Heart left ventricle (tissue), 13 donors: Measurements from ENCODE around the gene NAT8L.

Source experiments
- POLR2A ChIP-seq, 2 donors: fragments of 450-650 bp; IDR thresholded peaks; one replicate each; pipeline ENCODE4 v1.6.1; 2017; ENCODE audit warnings: antibody characterized with exemption in 2 of 2, mild to moderate bottlenecking in 2 of 2, moderate library complexity in 2 of 2
- TF ChIP-seq, protein P1 (sequence below), 12 donors: fragments of 200-600 bp; sonication (generic) in 4 of 12; IDR thresholded peaks; one replicate each; pipeline versions ENCODE4 v1.5.0 to v1.8.0; 2018 to 2022; ENCODE audit warnings: antibody characterized with exemption in 12 of 12, mild to moderate bottlenecking in 5 of 12
- donor health status: ischemic (EF 13 %, LVEDD 7.1; RV severe dilation, severe dysfunction).
- donor health status: DM: no; HTN: yes; CAD: no.
- donor health status: DM: no; HTN: no; CAD: no.
- donor health status: ischemic (EF 25% LVEDD 6.9; RV normal size, moderate dysfunction).
- donor health status: ischemic (EF 25% LVEDD 5.7; RV mildly dilated, moderate dysfunction).
- donor health status: ischemic (EF 35%, LVEDD 5.7; RV mildly dilated, moderate dysfunction).
- donor health status: nonischemic (EF 11% LVEDD 7.7; RV severe dilation, severe dysfunction).
- donor health status: DM: yes; HTN: yes; CAD: no.
- donor health status: PGD.
- donor health status: ischemic (EF 29% LVEDD 5.4; RV normal size, mild dysfunction).
- donor health status: nonischemic (EF 23%, LVEDD 6.1; RV moderate dilation, normal function).

DNA sequence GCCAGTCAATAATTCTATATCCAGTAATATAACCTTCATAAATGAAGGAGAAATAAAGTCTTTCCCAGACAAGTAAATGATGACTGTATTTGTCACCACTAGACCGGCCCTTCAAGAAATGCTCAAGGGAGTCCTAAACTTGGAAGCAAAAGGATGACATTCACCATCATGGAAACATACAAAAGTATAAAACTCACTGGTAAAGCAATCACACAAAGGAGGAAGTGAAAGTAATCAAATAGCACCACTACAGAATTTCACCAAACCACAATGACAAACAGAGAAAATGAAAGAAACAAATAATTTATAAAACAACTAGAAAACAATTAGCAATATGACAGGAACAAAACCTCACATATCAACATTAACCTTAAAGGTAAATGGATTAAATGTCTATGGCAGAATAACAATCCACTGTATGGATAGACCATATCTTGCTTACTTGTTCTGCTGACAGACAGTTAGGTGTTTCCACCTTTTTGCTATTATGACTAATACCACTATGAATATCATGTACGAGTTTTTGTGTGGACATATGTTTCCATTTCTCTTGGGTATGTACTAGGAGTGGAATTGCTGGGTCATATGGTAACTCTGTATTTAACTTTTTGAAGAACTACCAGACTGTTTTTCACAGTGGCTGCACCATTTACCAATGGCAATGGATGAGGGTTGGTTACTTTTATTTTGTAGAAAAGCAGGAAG lies 44.9 kb downstream of the NAT8L start:
- TF ChIP-seq, protein P1, sequence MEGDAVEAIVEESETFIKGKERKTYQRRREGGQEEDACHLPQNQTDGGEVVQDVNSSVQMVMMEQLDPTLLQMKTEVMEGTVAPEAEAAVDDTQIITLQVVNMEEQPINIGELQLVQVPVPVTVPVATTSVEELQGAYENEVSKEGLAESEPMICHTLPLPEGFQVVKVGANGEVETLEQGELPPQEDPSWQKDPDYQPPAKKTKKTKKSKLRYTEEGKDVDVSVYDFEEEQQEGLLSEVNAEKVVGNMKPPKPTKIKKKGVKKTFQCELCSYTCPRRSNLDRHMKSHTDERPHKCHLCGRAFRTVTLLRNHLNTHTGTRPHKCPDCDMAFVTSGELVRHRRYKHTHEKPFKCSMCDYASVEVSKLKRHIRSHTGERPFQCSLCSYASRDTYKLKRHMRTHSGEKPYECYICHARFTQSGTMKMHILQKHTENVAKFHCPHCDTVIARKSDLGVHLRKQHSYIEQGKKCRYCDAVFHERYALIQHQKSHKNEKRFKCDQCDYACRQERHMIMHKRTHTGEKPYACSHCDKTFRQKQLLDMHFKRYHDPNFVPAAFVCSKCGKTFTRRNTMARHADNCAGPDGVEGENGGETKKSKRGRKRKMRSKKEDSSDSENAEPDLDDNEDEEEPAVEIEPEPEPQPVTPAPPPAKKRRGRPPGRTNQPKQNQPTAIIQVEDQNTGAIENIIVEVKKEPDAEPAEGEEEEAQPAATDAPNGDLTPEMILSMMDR (IDR thresholded peaks at IDR 0.05) = no peak
- no peak for TF ChIP-seq POLR2A (IDR thresholded peaks at IDR 0.05)
